GM19043 (cell line): ENCODE data around the gene SGCA.

ENCODE experiments used
- ATAC-seq: cut with Tn5 transposase; IDR thresholded peaks from one replicate; pipeline ENCODE4 v1.9.1; 2021; ENCODE audit warnings: low read depth; ENCODE audit not compliant: unreplicated experiment

Gene SGCA

DNA sequence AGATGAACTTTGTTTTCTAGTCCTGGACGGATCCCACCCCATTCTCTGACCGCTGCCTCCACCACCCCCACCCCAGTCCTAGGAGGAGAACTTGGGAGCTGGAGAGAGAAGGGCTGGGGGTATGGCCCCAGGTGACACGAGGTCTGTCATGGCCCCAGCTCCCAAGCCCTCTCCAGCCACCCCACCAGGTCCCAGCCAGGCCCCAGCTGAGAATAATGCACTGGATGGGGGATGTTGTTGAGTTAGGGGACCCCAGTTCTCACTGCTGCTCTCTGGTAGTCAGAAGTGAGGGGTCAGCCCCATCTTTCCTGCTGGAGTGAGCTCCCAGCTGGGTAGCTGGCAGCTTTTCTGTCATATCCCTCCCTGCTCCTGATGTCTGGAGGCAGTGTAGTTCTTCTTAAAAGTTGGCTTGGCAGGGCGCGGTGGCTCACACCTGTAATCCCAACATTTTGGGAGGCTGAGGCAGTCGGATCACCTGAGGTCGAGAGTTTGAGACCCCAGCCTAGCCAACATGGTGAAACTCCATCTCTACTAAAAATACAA is 40.2 kb downstream of the SGCA start:
- no peak for ATAC-seq

DNA sequence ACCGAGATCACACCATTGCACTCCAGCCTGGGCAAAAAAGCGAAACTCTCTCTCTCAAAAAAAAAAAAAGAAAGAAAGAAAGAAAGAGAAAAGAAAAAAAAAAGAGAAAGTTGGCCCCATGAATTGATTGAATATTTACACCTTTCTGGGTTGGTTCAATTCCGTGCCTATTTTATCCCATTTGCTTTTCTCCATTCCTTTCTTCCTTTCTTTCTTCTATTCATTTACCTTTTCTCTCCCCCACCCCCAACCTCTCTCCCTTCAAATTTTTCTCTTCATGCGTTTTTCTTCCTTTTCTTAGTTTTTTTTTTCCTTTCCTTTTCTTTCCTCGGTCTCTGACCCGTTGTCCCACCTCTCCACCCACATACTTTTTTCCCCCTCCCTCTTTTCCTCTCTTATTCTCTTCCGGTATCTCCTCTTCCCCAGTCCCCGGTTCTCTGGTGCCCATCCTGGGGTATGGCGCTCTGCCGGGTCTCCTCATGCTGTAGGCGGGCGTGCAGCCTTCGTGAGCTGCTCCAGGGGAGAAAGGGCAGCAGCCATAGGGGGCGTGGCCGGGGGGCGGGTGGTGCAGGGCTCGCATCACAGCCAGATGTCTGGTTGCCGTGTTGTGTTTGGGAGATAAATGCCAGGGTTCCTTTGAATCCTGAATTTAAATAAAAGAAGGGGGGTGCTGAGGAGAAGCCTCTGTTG is 40.9 kb downstream of the SGCA start:
- ATAC-seq, result no peak

DNA sequence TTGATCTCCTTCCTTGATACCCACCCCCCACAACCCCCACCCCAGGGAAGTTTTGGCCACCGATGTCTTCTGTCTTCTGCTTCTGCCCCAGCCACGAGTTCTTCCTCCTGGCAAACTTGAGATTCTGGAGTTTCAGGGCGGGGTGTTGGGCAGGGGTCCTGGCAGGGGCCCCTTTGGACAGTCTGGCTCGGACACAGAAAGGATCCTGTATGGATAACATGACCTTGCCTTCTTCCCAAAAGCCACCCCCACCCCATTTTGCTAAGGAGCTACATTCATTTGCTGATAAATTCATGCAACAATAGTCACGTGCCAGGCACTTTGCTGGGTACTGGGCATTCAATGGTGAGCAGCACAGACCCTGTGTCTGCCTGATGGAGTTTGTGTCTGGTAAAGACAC is 41.5 kb downstream of the SGCA start:
- ATAC-seq, result no peak

DNA sequence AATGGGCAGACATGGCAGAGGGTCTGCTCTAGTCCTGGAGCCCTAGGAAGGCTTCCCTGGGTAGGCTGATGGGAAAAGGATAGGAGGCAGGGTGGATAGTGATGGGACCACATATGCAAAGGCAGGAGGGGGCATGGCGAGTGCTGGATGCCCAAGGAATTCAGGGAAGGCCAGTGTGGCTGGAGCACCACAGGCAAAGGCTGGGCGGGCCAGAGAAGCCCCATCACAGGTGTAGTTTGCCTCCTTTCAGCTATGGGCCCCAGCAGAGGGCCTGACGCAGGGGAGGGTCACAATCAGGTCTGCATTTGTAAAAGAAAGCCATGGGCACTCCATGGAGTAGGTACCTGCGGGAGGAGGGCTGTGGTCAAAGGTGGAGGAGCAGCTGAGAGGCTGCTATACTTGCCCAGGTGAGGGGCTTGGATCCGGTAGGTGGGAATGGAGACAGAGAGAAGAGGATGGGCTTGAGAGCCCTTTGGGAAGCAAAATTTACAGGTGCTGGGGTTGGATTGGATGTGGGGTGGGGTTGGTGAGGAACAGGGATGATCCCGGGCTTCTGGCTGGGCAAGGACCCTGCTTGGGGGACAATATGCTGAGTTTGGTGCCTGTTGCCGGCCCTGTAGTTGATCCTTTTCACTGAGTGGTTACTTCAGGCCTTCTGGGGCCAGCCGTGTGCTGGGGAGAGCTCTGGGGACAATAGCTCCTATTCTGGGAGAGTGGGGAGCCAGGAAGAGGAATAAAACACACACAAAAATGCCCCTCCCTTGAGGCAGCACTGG is 42.2 kb downstream of the SGCA start:
- ATAC-seq, result no peak

DNA sequence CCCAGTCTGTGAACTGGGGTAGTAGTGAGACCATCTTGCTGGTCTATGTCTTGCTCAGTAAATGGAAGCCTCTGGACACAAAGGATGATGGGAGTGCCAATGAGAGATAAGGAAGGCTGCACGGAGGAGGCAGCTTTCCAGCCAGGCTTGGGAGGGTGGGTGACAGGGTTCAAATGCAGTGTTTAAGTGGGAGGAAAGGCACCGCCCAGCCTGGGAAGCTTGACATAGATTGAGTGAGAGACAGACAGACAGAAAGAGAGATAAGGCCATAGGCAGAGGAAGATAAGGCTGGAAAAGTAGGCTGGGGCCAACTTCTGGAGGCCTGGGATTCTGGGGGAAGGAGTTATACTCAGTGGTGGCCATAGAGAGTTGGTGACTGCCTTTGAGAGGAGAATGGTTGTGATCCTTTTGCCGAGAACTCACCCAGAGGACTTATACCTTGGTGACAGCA is 42.8 kb downstream of the SGCA start:
- no peak for ATAC-seq

DNA sequence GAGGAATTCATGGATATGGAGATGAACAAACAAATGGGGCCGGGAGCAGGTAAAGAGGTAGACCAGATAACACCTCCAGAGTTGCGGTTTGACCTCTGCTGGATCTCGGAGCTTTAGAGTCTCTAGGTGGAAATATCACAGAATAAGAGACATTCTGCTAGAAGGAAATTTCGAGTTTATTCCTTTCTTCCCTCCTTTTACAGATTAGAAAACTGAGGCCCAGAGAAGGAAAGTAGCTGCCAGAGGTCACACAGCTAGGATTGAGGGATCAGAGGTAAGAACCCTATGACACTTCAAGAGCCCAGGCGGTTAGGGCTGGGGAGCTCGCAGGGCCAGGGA is 43.3 kb downstream of the SGCA start:
- ATAC-seq, result no peak

DNA sequence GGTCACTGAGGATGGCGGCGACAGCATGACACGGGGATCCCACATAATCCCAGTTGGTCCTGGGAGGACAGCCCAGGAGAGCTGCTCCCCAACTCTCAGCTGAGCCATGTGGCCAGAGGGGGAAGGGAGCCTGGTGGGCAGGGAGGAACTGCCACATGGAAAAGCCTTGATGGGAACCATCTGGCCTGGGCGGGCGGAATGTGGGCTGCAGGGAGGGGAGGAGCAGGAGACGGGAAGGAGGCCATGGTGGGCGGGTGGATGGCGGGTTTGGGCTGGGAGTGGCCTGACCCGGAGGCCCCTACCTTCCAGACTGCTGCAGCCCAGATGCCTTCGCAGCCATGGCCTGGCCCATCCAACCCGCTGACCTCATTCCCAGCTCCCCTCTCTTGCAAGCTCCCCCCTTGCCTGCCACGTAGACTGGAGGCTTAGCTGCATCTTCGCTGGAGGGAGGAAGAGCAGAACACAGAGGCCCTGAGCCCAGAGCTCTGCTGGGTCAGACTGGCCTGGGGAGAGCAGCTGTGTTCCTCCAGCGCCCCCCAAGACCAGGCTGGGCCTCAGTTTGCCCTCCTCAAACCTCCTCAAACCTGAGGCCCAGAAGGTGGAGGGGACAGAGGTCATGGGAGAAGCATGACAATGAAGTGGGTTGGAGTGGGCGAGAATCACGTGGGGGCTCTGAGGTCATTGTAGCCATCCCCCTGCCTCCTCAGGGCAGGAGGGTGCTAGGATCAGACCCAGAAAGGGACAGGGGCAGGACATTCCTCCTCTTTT is 43.9 kb downstream of the SGCA start:
- no peak for ATAC-seq

DNA sequence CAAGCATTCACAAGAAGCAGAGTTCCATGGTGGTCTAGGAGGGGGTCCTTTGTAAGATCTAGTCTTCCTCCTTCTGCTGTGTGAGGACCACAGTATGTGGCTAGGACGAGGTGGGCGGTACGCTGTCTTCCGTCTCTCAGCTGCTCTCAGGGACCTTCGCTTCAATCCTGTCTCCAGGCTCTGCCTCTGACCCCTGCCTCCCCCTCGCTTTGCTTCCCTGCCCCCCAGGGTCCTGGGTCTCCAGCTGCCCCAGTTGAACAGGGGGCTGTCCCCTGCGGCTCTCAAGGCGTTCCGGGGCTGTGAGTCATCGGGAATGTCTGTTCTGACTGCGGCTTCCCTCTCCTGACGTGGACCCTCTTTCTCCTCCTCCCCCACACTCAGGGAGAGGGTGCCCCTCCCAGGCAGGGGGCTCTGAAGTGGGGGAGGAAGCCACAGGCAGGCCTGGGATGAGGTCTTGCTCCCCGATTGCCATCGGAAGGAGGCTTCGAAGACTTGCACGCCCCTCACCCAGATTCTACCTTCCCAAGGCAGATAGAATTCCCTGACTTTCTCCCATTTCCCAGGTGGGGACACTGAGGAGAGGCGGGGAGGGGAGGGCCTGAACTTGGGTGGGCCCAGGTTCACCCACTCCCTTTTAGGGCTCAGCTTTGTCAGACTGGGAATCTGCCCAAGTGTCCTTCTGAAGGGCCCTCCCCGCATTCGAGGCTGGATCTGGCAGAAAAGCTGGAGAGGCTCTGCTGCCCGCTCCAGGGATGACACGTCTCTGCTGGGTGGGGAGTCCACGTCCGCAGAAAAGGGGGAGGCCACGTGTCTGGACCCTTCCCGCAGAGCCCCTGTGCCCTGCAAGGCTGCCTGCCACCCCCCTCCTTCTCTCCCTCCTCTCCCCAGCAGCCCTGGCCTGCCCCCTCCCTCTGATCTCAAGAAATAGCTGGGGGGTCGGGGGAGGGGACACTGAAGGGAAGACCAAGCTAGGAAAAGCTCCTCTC is 44.7 kb downstream of the SGCA start:
- ATAC-seq, result no peak

DNA sequence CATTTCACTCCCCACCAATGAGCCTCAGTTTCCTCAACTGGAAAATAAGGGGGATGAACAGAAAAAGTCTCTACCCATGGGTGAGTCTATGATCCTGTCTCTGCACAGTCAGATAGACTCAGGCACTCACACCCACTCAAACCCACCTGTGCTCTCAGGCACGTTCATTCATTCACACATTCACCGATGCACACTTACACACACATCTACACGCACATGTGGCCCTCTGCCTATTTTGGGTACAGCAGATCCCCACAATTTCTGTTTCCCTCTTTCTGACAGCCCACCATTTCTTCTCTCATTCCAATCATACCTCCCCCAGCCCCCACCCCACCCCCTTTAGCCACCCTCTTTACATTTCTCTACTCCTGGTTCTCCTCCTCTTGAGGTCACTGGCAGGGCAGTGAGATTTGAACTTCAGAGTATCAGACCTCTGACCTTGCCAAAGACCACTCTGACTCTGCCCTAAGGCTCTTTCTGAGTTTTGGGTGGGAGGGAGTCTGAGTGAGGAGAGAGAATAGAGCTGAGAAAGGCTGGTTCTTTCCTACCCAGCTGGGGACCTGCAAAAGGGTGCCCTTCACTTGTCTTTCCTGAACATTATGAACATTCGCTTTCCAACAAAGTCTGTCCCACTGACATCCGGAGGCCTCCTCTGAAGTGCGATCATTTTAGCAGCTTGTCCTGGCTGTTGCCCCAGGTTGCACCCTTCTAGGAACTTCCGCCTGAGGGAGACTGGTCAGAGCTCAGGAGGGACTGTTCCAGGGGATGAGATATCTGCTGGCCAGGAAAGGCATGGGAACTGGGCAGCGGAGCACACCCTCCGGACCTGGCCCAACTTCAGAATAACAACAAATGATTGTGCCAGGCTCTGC is 45.7 kb downstream of the SGCA start:
- no peak for ATAC-seq

DNA sequence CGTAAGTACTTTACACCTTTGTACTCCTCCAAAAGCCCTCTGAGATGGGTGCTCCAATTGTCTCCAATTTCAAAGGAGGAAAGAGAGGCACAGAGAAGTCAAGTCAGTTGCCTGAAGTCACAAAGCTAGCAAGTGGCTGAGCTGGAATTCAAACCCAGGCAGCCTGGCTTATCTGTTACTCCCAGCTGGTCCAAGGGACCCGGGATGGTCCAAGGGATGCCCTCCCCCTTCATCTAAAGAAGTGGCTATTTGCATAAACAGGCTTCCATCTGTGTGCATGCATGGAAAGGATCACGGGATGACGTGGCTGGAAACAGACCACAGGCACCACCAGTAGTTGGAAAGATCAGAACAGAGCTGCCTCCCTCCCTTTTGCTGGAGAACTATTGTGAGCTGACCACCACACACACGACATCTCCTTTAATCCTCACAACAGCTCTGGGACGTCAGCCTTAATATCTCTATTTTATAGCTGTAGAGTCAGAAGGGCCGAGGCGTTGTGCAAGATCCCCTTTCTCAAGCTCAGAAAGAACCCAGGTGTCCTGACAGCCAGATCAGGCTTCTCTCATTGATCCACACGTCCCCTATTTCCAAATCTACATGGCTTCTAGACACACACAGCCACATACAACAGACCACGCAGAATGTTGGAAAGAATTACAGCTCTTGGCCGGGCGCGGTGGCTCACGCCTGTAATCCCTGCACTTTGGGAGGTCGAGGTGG is 46.5 kb downstream of the SGCA start:
- ATAC-seq, result no peak

DNA sequence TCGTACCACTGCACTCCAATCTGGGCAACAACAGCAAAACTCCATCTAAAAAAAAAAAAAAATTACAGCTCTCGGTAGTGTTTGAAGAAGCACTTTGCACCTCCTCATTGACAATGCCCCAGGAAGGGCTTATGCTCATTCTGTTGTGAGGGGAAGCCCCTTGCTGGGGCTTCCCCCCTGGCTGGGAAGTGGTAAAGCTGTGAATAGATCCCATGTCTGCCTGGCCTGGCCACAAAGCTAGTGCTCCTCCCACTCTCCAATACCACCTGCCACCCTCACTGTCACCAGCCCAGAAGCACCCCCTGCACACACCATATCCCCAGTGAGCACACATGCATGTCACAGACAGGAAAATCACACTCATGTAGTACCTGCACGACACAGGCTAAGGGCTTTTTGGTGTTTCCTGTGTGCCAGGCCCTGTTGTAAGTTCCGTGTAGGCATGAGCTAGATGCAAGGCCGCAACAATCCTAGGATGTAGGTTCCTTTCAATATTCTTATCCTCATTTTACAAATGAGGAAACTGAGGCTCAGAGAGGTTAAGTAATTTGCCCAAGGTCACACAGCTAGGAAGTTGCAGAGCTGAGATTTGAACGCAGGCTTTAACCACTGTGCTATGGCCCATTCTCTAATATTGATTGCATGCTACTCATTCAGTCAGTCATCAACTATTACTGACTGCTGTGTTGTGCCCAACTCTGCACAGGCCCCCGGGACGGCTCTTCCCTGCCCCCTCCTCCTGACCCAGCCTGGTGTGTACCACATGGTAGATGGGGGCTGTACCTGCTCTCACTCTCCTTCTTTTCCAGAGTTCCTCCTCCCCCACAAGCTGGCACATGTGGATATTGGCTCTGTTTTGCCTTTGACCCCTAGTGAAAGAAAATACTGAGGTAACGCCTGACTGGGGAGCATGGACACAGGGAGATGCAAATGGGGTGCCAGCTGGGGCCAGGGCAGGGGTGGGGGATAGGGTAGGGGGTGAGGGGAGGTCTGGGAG is 47.5 kb downstream of the SGCA start:
- ATAC-seq, result peak; percentile 66

DNA sequence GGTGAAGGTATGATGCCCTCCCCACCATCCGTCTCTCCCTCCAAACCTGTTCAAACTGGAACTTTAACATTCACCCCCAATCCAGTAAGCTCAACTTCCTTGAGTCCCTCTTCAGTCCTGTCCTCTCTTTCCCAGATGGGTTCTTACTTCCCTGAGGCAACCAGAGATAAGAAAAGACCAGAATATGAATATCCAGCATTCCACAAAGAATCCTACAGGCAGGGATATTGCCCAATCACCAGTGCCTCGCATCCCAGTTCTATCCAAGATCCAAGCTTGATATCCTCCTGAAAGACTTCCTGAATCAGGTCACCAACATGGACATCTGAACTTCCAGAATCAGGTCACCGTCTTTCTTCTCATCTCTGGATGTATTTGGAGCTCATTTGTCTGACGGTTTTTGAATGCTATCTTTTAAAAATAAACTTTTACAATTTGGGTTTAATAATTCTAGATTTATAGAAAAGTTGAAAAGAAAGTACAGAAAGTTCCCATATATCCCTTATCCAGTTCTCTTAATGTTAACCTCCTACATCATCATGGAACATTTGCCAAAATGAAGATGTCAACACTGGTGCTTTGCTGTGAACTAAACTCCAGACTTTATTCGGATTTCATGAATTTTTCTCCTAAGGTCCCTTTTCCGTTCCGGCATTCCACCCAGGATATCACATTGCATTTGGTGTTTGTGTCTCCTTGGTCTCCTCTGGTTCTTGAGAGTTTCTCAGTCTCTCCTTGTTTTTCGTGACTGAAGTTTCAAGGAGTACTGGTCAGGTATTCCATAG is 49.4 kb downstream of the SGCA start:
- no peak for ATAC-seq

DNA sequence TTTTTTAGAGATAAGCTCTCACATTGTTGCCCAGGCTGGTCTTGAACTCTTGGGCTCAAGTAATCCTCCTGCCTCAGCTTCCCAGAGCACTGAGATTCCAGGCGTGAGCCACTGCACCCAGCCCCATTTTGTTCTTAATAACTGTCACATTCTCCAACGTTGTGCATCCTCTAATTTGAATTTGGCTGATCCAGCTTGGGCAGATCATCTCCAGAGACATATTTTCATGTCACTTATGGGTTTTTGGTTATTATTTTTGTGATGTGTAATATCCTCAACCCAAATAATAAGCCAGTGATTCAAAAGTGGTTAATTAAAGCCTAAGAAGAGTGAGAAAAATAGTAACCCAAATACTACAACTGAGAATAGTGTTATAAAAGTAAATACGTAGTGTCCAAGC is 51.8 kb downstream of the SGCA start:
- ATAC-seq, result no peak

DNA sequence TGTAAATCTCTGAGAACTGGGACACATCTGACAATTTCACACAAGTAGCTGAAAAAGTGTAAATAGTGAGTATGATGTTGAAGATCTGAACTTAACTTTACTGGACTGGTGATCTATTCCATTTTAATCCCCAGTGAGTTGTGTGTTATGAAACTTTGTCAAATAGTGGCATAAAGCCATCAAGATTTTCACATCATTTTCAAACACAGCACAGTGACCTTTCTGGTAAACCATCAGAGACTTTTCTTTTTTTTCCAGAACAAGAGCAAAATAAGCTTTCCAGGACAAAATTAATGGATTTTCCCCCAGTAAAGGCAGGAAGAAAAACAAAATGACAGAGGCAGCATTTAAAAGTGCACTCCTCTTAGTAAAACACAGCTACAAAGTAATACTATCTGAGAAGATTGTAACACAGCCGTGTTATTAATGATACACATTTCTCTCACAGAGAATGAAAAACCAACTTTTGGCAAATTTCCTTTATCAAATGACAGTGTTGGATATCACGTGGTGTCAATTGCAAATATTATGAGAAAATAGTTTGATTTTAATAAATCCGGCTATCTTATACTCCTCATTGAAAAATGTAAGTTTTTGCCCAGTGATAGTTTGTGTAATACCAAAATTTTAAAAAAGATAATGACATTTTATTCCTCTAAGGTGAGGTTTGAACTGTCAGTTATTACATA is 52.4 kb downstream of the SGCA start:
- ATAC-seq, result no peak

DNA sequence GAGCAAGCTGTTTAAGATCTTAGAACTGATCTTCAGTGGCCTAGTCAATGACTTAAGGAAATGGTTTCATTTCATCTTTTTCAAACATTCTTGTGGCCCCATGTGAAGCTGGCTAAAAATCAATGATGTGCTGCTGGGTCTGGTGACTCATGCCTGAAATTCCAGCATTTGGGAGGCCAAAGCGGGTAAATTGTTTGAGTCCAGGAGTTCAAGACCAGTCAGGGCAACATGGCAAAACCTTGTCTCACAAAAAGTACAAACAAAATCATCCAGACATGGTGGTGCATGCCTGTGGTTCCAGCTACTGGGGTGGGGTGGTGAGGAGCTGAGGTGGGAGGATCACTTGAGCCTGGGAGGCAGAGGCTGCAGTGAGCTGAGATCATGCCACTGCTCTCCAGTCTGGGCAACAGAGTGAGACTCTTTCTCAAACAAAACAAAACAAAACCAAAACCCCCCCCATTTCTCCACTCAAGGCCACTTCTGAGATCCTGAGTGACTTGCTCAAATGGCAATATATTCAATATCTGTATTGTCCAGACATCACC is 53.0 kb downstream of the SGCA start:
- no peak for ATAC-seq

DNA sequence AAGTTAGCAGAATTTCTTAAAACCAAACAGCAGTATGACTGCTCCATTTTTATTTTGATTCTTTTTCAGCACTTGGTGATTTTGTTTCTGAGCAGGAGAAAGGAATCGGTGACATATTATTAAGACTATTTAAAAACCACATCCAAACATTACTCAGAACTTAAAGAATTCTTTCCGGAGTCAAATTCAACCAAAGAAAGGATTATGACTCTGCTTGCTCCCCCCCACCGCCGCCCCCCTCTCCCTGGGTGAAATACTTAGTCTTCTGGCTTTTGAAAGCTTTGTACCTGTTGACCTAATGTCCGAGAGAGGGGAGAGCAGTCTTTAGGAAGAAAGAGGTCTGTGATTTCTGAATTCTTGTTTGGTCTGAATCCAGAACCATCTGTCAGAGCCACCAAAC is 53.5 kb downstream of the SGCA start:
- ATAC-seq, result no peak
